Adrenal gland (tissue), 12 donors: Measurements from ENCODE around the gene NXNL1. TPM values are rescaled to one million over a fixed set of nuclear protein-coding genes. Genes with fewer than 3 reads are reported as not detected.

Source experiments
- DNase-seq, 7 donors: peaks; one replicate each; pipeline ENCODE4 v3.0.0-alpha.2; 2019 to 2020
- H3K27ac ChIP-seq, 5 donors: fragments of 200-600 bp; sonication (generic) in 4 of 5; 1 replicate in 3 of 5; 2 replicates in 2 of 5; pipeline versions ENCODE4 v1.5.1 to v1.8.0; 2016 to 2020; ENCODE audit warnings: mild to moderate bottlenecking in 1 of 5
- H3K27me3 ChIP-seq: fragments of 200-600 bp; 2 replicates; pipeline ENCODE4 v1.8.0; 2021
- H3K36me3 ChIP-seq, 2 donors: fragments of 200-600 bp; replicated peaks in 1 of 2; 1 replicate in 1 of 2; 2 replicates in 1 of 2; pipeline versions ENCODE4 v1.5.1 to v1.8.0; 2018 to 2022
- H3K4me1 ChIP-seq, 2 donors: fragments of 200-600 bp; replicated peaks in 1 of 2; 1 replicate in 1 of 2; 2 replicates in 1 of 2; pipeline versions ENCODE4 v1.5.1 to v1.8.0; 2018 to 2021
- H3K4me3 ChIP-seq, 4 donors: fragments of 200-600 bp; sonication (generic) in 3 of 4; one replicate each; pipeline ENCODE4 v1.5.1; 2016 to 2018
- H3K9me3 ChIP-seq, 3 donors: fragments of 200-600 bp; sonication (generic) in 1 of 3; replicated peaks in 1 of 3; 1 replicate in 2 of 3; 2 replicates in 1 of 3; pipeline versions ENCODE4 v1.5.1 to v1.8.0; 2016 to 2021
- CTCF ChIP-seq, 6 experiments: fragments of 450-650 bp in 4 of 6; fragments of 200-600 bp in 2 of 6; sonication (generic) in 1 of 6; IDR thresholded peaks; 1 replicate in 5 of 6; 2 replicates in 1 of 6; pipeline versions ENCODE4 v1.5.1 to v1.8.0; 2016 to 2021; ENCODE audit warnings: antibody characterized with exemption in 6 of 6, mild to moderate bottlenecking in 2 of 6, moderate library complexity in 1 of 6
- POLR2A ChIP-seq, 2 donors: fragments of 450-650 bp; IDR thresholded peaks; one replicate each; pipeline ENCODE4 v1.6.1; 2017; ENCODE audit warnings: antibody characterized with exemption in 2 of 2, mild to moderate bottlenecking in 2 of 2, moderate library complexity in 1 of 2
- WGBS, 4 donors: extraction: QIAGEN DNeasy Blood & Tissue Kit in 2 of 4; methylation state at CpG; one replicate each; pipeline versions ENCODE4 v1.1.5 to v1.1.7; 2013 to 2017; 5-methylcytosine and 5-hydroxymethylcytosine counted together
- intact Hi-C, 2 donors: fragments of 100-400 bp; cut with DNase I; formaldehyde crosslinking; loops; one replicate each; pipeline versions ENCODE4 v1.14.1 to v1.15.0; 2022 to 2023
- polyA plus RNA-seq, 3 donors: library from polyadenylated mRNA; stranded (reverse); fragments of 200-250 nt in 2 of 3; fragments of 350-450 nt in 1 of 3; fragmentation: Illumina TruSeq in 1 of 3; extraction: RNeasy Lipid Tissue Mini Kit (QIAGEN cat#74804) in 1 of 3; gene quantifications; one replicate each; pipeline ENCODE4 v1.2.3, GENCODE V29; 2013 to 2014
- total RNA-seq, 9 donors: library from RNA; depleted of rRNA in 4 of 9; stranded (reverse); fragments of >200 nt in 4 of 9; fragments of 120-200 nt in 1 of 9; fragmentation: NEBNext Ultra II Directional in 1 of 9; extraction: Animal tissue kit (Norgen Biotek cat#: 25700) in 1 of 9; gene quantifications; one replicate each; pipeline versions ENCODE4 v1.1.0 to v1.2.4, GENCODE V29; 2013 to 2023
- donor health status: healthy with polysubstance abuse.
- donor health status: Bipolar disorder and iron deficiency.
- donor health status: DM: yes; HTN: yes; CAD: no.
- donor health status: DM: no; HTN: no; CAD: no.
- donor health status: DM: no; HTN: no; CAD: no.
- donor health status: DM: yes; HTN: yes; CAD: no.

The NXNL1 gene
- total and polyA plus RNA-seq, 12 donors: 0.41 to 4.8 (median 1.7) TPM; not detected in 5

DNA sequence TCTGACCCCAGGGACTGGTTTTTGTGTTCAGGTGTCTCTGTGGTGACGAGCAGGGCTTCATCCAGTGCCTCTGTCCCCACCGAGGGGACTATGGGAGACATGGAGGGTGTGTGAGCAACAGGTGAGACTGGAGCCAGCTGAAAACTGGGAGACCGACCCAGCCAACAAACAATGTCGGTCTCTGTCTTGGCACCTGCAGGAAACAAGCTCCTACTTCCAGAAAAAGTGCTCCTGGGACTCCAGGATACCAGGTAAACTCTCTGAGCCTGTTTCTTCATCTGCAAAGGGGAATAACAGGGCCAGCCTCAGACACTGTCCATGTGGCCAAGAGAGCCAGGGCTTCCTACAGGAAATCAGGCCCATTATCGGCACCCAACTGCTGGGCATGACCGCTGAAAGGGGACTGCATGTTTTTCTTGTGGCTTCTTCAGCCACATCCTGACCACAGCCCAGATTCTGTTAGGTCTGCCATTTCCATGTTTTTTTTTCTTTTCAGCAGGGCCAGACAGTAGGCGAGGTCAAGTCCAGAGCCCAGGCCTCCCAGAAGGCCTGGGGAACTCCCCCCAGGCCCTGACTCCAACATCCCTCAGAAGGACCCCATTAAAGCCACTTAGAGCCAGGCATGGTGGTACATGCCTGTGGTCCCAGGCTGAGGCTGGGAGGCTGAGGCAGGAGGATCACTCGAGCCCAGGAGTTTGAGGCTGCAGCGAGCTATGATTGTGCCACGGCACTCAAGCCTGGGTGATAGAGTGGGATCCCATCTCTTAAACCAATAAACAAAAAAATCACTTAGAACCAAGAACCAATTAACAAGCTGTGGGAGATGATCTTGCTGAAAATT, 54.5 kb downstream of the NXNL1 start:
- H3K4me3 ChIP-seq: peak overlapping the region in 2 of 4 donors; percentile 7 to 72
- 47 to 70% (median 52%) methylated on average over 9 to 10 of the region's 10 CpGs for WGBS, 4 donors

More for the DNA sequence above, 54.5 kb downstream of the NXNL1 start:
- intact Hi-C loops: no loop called here
- H3K27ac ChIP-seq: peak overlapping the region; percentile 77 to 93 (median 86)
- no peak for TF ChIP-seq CTCF (IDR thresholded peaks at IDR 0.05)
- no peak for TF ChIP-seq POLR2A (IDR thresholded peaks at IDR 0.05)
- no peaks in the 10 kb centered on the region for H3K27me3 ChIP-seq
- peaks cover 41 to 49% of the 10 kb centered on the region in 2 donors for H3K4me1 ChIP-seq
- peaks cover 0 to 15% of the 10 kb centered on the region in 2 donors for H3K36me3 ChIP-seq
- peak in 2 of 7 donors; percentile 42 to 53 for DNase-seq
- H3K9me3 ChIP-seq: no peaks in the 10 kb centered on the region

Other genes starting within 250 kb of the NXNL1 start
- gene USE1, start 245.6 kb downstream of the NXNL1 start, total RNA-seq: 10 to 100 TPM; 26.5 to 55.6 (median 42.3) TPM
- 10 to 100 TPM; 23.7 to 87.8 (median 75.3) TPM for gene USE1, start 245.6 kb downstream of the NXNL1 start, polyA plus RNA-seq
- gene OCEL1, start 234.7 kb downstream of the NXNL1 start, total RNA-seq: 10 to 100 TPM in 8 of 9 donors, 1 to 10 TPM in 1; 6.1 to 49.1 (median 33.6) TPM
- gene OCEL1, start 234.7 kb downstream of the NXNL1 start, polyA plus RNA-seq: 10 to 100 TPM; 10.3 to 48.2 (median 27.0) TPM
- gene NR2F6, start 215.0 kb downstream of the NXNL1 start, total RNA-seq: 100 to 1,000 TPM in 1 of 9 donors, 10 to 100 TPM in 8; 36.2 to 140 (median 57.0) TPM
- 10 to 100 TPM in 2 of 3 donors, 1 to 10 TPM in 1; 6.6 to 26.3 (median 22.6) TPM for gene NR2F6, start 215.0 kb downstream of the NXNL1 start, polyA plus RNA-seq
- gene USHBP1, start 196.2 kb downstream of the NXNL1 start, total RNA-seq: 10 to 100 TPM in 2 of 9 donors, 1 to 10 TPM in 7; 1.8 to 13.2 (median 4.1) TPM
- gene USHBP1, start 196.2 kb downstream of the NXNL1 start, polyA plus RNA-seq: 10 to 100 TPM in 2 of 3 donors, under 1 TPM in 1; 0.71 to 23.6 (median 10.4) TPM
- 100 to 1,000 TPM in 2 of 9 donors, 10 to 100 TPM in 7; 68.5 to 162 (median 79.7) TPM for gene BABAM1, start 193.5 kb downstream of the NXNL1 start, total RNA-seq
- gene BABAM1, start 193.5 kb downstream of the NXNL1 start, polyA plus RNA-seq: 100 to 1,000 TPM in 2 of 3 donors, 10 to 100 TPM in 1; 71.1 to 116 (median 101) TPM
- 1 to 10 TPM in 1 of 9 donors, under 1 TPM in 8; 0.17 to 1.8 (median 0.35) TPM for gene ANKLE1, start 179.0 kb downstream of the NXNL1 start, total RNA-seq
- 1 to 10 TPM in 1 of 3 donors, under 1 TPM in 2; 0.11 to 1.7 (median 0.64) TPM for gene ANKLE1, start 179.0 kb downstream of the NXNL1 start, polyA plus RNA-seq
- 10 to 100 TPM; 13.6 to 60.0 (median 39.6) TPM for gene ABHD8, start 157.5 kb downstream of the NXNL1 start, total RNA-seq
- gene ABHD8, start 157.5 kb downstream of the NXNL1 start, polyA plus RNA-seq: 10 to 100 TPM in 2 of 3 donors, 1 to 10 TPM in 1; 2.3 to 33.1 (median 32.0) TPM
- gene MRPL34, start 155.1 kb downstream of the NXNL1 start, total RNA-seq: 100 to 1,000 TPM in 8 of 9 donors, 10 to 100 TPM in 1; 95.8 to 358 (median 165) TPM
- 100 to 1,000 TPM; 101 to 144 (median 121) TPM for gene MRPL34, start 155.1 kb downstream of the NXNL1 start, polyA plus RNA-seq
- gene DDA1, start 151.4 kb downstream of the NXNL1 start, total RNA-seq: 10 to 100 TPM in 8 of 9 donors, 1 to 10 TPM in 1; 6.8 to 54.9 (median 36.0) TPM
- gene DDA1, start 151.4 kb downstream of the NXNL1 start, polyA plus RNA-seq: 10 to 100 TPM; 40.3 to 71.4 (median 50.4) TPM
- 10 to 100 TPM in 8 of 9 donors, 1 to 10 TPM in 1; 4.8 to 78.0 (median 26.5) TPM for gene ANO8, start 126.1 kb downstream of the NXNL1 start, total RNA-seq
- gene ANO8, start 126.1 kb downstream of the NXNL1 start, polyA plus RNA-seq: 10 to 100 TPM in 2 of 3 donors, 1 to 10 TPM in 1; 4.4 to 70.7 (median 33.0) TPM
- gene GTPBP3, start 123.4 kb downstream of the NXNL1 start, total RNA-seq: 10 to 100 TPM; 11.8 to 50.4 (median 25.6) TPM
- 10 to 100 TPM in 2 of 3 donors, 1 to 10 TPM in 1; 5.5 to 36.8 (median 19.0) TPM for gene GTPBP3, start 123.4 kb downstream of the NXNL1 start, polyA plus RNA-seq
- gene PLVAP, start 83.6 kb downstream of the NXNL1 start, total RNA-seq: 100 to 1,000 TPM in 3 of 9 donors, 10 to 100 TPM in 6; 27.9 to 140 (median 72.2) TPM
- gene PLVAP, start 83.6 kb downstream of the NXNL1 start, polyA plus RNA-seq: 100 to 1,000 TPM in 2 of 3 donors, 10 to 100 TPM in 1; 40.9 to 381 (median 127) TPM
- 1 to 10 TPM in 6 of 9 donors, under 1 TPM in 1, not detected in 2; 0.49 to 5.6 (median 2.8) TPM for gene CCDC194, start 66.7 kb downstream of the NXNL1 start, total RNA-seq
- gene CCDC194, start 66.7 kb downstream of the NXNL1 start, polyA plus RNA-seq: 1 to 10 TPM; 1.1 to 3.0 (median 1.3) TPM
- 100 to 1,000 TPM; 146 to 940 (median 704) TPM for gene BST2, start 55.3 kb downstream of the NXNL1 start, total RNA-seq
- 100 to 1,000 TPM; 159 to 304 (median 271) TPM for gene BST2, start 55.3 kb downstream of the NXNL1 start, polyA plus RNA-seq
- gene MVB12A, start 40.9 kb downstream of the NXNL1 start, total RNA-seq: 100 to 1,000 TPM in 5 of 9 donors, 10 to 100 TPM in 4; 53.3 to 162 (median 104) TPM
- gene MVB12A, start 40.9 kb downstream of the NXNL1 start, polyA plus RNA-seq: 100 to 1,000 TPM in 2 of 3 donors, 10 to 100 TPM in 1; 17.4 to 142 (median 132) TPM
- gene TMEM221, start 12.3 kb downstream of the NXNL1 start, total RNA-seq: 1 to 10 TPM in 7 of 9 donors, under 1 TPM in 2; 0.22 to 8.7 (median 5.4) TPM
- gene TMEM221, start 12.3 kb downstream of the NXNL1 start, polyA plus RNA-seq: 1 to 10 TPM in 2 of 3 donors, under 1 TPM in 1; 0.77 to 2.8 (median 1.9) TPM
- 100 to 1,000 TPM in 1 of 9 donors, 10 to 100 TPM in 7, 1 to 10 TPM in 1; 4.9 to 107 (median 56.3) TPM for gene SLC27A1, start 9.6 kb upstream of the NXNL1 start, total RNA-seq
- gene SLC27A1, start 9.6 kb upstream of the NXNL1 start, polyA plus RNA-seq: 10 to 100 TPM in 2 of 3 donors, 1 to 10 TPM in 1; 6.8 to 78.8 (median 33.3) TPM
- 100 to 1,000 TPM in 7 of 9 donors, 10 to 100 TPM in 2; 80.4 to 181 (median 125) TPM for gene PGLS, start 50.7 kb upstream of the NXNL1 start, total RNA-seq
- gene PGLS, start 50.7 kb upstream of the NXNL1 start, polyA plus RNA-seq: 100 to 1,000 TPM in 2 of 3 donors, 10 to 100 TPM in 1; 36.1 to 200 (median 134) TPM
- gene COLGALT1, start 94.7 kb upstream of the NXNL1 start, total RNA-seq: 10 to 100 TPM; 23.5 to 79.1 (median 59.3) TPM
- gene COLGALT1, start 94.7 kb upstream of the NXNL1 start, polyA plus RNA-seq: 10 to 100 TPM; 30.7 to 81.0 (median 39.8) TPM
- 1 to 10 TPM in 7 of 9 donors, under 1 TPM in 2; 0.57 to 5.3 (median 1.6) TPM for gene UNC13A, start 227.4 kb upstream of the NXNL1 start, total RNA-seq
- gene UNC13A, start 227.4 kb upstream of the NXNL1 start, polyA plus RNA-seq: 1 to 10 TPM; 1.5 to 9.7 (median 5.1) TPM